Stimulated activated CD8-positive, alpha-beta memory T cell treated with anti-CD3 and anti-CD28 coated beads, Interleukin-7, amount 100 ng/mL, for 48 hours (primary cell): ENCODE results near the gene MED14.
"Not testable (repeated sequence)": the region's sequence is repeated elsewhere in the genome, so short reads cannot be mapped to it uniquely, and the experiment has no call there.

ENCODE experiments used
- DNase-seq, 2 donors: peaks; one replicate each; pipeline ENCODE4 v3.0.0-alpha.2; 2020; ENCODE audit warnings: low read depth in 1 of 2; ENCODE audit errors: extremely low read depth in 1 of 2

MED14 gene

GRCh38 chrX:40735325-40736169 lies at the start of gene MED14:
MED14 (minus strand) TSS chrX:40735542; CDS start chrX:40735412, 130 bp downstream.
- DNase-seq = peak; percentile 84 to 94

GRCh38 chrX:40784516-40785151 lies 49.3 kb upstream of the MED14 start:
- DNase-seq = no peak

- DNase-seq = not testable (repeated sequence)
Observed at GRCh38 chrX:40782644-40783259, 47.4 kb upstream of the MED14 start.

GRCh38 chrX:40780951-40781350 lies 45.6 kb upstream of the MED14 start:
- DNase-seq = no peak

- DNase-seq = no peak
Observed at GRCh38 chrX:40780082-40780481, 44.7 kb upstream of the MED14 start.

GRCh38 chrX:40778861-40779575 lies 43.7 kb upstream of the MED14 start:
- no peak for DNase-seq

GRCh38 chrX:40773809-40774208 lies 38.5 kb upstream of the MED14 start:
- DNase-seq = no peak

GRCh38 chrX:40773188-40773587 lies 37.8 kb upstream of the MED14 start:
- no peak for DNase-seq

- no peak for DNase-seq
Observed at GRCh38 chrX:40772290-40772689, 36.9 kb upstream of the MED14 start.

- DNase-seq = no peak
Observed at GRCh38 chrX:40761762-40762161, 26.4 kb upstream of the MED14 start.

GRCh38 chrX:40759374-40759773 lies 24.0 kb upstream of the MED14 start:
- no peak for DNase-seq

- DNase-seq = no peak
Observed at GRCh38 chrX:40757058-40757457, 21.7 kb upstream of the MED14 start.

GRCh38 chrX:40755291-40756249 lies 20.2 kb upstream of the MED14 start:
- no peak for DNase-seq

- no peak for DNase-seq
Observed at GRCh38 chrX:40749681-40750494, 14.5 kb upstream of the MED14 start.

GRCh38 chrX:40748977-40749376 lies 13.6 kb upstream of the MED14 start:
- DNase-seq = no peak

- DNase-seq = no peak
Observed at GRCh38 chrX:40746521-40746920, 11.2 kb upstream of the MED14 start.

- DNase-seq = no peak
Observed at GRCh38 chrX:40736170-40736505, 796 bp upstream of the MED14 start.

GRCh38 chrX:40734971-40735324 lies 394 bp downstream of the MED14 start:
- DNase-seq = peak in 1 of 2 donors; percentile 5

- no peak for DNase-seq
Observed at GRCh38 chrX:40733706-40734105, 1.6 kb downstream of the MED14 start.
